Hematopoietic multipotent progenitor cell treated with erythropoietin and hydrocortisone succinate and interleukin-3 and kit ligand, for 4 days (in vitro differentiated cells): ENCODE measurements around the gene ADCY4.

Source experiments
- DNase-seq: peaks from one replicate; pipeline ENCODE4 v3.0.0-alpha.2; 2015

Gene ADCY4

GRCh38 chr14:24293525-24293924 is 41.3 kb downstream of the ADCY4 start:
- no peak for DNase-seq

GRCh38 chr14:24292118-24292807 is 42.6 kb downstream of the ADCY4 start:
- no peak for DNase-seq

DNA sequence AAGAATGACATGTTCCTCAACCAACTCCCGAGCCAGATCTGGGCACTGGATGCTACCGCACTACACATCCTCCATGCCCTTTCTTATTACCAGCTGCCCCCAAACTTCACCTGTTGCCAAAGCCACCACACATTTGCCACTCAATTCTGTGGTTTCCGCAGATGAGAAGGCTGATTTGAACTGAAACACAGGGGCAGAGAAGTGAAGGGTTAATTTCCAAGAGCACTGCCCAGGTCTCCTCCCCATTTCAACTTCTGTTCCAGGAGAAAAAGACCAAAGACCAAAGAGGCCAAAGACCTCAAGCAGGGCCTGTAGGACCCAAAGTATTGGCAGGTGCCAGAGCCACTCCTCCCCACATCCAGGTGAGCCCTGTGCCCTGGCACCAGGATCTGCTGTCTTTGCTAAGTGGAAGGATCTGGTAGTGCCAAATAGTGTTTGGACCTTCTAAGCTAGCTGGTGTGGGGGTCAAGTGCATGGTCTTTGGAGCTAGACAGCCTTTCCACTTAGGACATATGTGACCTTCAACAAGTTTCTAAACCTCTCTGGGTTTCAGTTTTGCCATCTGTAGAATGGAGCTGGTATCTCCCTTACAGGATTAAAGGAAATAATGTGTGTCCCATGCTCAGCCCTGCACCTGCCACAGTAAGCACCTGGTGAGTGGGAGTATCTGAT is 43.3 kb downstream of the ADCY4 start:
- no peak for DNase-seq

GRCh38 chr14:24290746-24291145 is 44.1 kb downstream of the ADCY4 start:
- no peak for DNase-seq

GRCh38 chr14:24289649-24290280 is 45.1 kb downstream of the ADCY4 start:
- peak; percentile 25 for DNase-seq

GRCh38 chr14:24286996-24287395 is 47.9 kb downstream of the ADCY4 start:
- DNase-seq, result no peak

- DNase-seq, result no peak
These were observed 49.5 kb downstream of the ADCY4 start for GRCh38 chr14:24285351-24285750.

- DNase-seq, result no peak
These were observed 50.3 kb downstream of the ADCY4 start for GRCh38 chr14:24284501-24285035.

GRCh38 chr14:24283796-24284460 is 50.9 kb downstream of the ADCY4 start:
- no peak for DNase-seq

GRCh38 chr14:24282736-24283135 is 52.1 kb downstream of the ADCY4 start:
- DNase-seq, result no peak

DNA sequence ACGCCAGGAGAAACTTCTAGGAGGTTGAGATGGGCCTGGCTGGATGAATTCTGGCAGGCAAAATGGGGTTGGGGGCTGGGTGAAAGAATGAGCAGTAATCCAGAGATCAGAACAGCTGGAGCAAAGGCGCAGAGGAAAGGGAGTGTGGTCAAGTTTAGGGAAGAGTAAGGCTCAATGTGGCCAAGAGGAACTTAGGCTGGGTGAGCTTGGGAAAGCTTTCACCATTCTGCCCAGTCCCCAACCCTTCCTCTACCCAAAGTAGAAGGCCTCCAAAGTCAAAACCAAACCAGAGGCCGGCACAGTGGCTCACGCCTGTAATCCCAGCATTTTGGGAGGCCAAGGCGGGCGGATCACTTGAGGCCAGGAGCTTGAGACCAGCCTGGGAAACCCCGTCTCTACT is 53.2 kb downstream of the ADCY4 start:
- DNase-seq, result no peak

DNA sequence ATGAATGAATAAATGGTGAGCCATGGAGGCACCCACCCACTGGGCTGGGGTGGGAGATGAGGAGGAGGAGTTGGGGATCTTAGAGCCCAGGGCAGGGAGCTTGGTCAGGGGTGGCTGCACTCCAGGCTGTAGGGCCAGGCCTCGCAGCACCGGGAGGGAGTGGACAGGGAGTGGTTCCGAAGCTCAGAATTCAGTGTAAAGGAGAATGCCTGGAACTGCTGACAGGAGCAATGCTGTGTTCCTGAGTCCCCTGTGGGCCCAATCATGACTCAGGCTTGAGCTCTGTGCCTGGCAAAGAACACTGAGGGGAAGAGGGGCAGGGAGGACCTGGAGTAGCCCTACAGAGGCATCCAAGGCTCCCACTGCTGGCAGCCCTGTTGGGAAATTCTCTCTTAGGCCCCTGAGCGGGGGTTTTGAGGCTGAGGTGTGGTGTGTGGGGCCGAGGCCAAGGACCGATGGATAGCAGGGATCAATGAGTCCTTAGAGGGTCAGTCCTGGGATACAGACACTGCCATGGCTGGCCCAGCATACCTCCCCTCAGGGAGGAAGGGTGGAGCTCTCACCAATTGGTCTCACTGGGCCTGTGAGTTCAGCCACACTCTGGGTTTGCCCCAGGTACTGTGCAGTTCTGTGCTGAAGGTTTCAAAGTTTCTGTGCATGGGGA is 53.9 kb downstream of the ADCY4 start:
- no peak for DNase-seq

- peak; percentile 91 for DNase-seq
These were observed 55.3 kb downstream of the ADCY4 start for GRCh38 chr14:24279301-24280186.

DNA sequence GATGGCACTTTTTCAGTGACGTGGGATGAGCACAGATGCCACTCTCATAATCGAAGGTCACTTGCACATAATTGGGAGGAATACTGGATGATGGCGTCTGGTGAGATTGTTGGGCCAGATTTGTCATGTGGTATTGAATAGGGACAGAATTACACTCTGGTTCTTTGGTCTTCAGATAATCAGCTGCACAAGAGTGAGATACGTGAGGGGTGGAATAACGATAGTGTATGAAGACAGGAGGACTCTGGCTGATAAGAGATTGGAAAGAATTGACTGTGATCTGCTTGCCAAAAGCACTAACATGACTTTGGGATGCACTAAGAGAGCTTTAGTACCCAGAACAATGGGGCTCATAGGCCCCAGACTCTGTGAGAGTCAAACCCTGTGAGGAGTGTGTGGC is 56.4 kb downstream of the ADCY4 start:
- DNase-seq, result peak; percentile 41

DNA sequence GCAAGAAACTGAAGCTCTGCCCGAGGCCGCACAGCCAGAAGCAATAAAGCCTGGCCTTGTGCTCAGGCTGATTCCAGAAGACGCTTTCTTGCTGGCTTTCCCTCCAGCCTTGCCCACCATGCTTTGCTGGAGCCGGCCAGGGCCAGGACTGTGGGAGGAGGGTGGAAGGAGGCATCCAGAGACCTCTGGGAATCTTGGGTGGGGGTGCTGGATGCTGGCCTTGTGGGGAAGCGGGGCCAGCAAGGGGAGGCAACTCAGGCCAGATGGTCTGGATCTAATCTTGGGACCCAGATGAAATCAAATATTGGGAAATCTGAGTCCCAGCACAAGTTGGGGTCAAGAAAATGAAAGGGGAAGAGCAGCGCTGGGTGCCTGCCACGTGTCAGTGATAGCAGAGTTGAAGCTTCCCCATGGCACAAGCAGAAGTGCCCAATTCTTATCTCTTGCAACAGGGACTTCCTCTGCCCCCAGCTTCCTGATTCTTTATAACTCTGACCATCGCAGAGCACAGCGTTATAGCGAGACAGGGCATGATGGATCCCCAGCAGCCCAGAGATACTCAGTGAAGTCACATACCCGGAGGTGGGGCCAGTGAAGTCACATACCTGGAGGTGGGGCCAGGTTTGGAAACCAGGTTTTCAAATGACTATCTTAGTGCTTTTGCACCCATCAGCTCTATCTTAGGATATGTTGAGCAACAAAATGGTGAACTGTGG is 57.1 kb downstream of the ADCY4 start:
- DNase-seq, result peak; percentile 95

DNA sequence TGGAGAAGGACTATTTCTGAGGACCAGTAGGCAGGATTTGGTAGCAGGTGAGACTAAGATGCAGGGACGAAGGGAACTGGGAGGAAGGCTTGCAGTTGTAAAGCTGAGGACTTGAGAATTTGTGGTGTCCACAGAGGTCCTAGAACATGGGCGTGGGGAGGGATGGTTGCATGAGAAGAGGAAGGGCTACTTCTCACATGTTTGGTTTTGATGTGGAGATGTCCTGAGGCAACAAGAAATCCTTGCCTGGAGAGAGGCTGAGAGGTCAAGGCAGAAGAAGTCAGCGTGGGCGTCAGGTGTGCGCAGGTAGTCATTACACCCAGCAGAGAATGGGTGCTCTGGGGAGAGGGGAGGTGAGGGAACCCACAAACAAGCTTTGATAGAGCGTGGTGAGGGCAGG is 57.8 kb downstream of the ADCY4 start:
- DNase-seq, result no peak

DNA sequence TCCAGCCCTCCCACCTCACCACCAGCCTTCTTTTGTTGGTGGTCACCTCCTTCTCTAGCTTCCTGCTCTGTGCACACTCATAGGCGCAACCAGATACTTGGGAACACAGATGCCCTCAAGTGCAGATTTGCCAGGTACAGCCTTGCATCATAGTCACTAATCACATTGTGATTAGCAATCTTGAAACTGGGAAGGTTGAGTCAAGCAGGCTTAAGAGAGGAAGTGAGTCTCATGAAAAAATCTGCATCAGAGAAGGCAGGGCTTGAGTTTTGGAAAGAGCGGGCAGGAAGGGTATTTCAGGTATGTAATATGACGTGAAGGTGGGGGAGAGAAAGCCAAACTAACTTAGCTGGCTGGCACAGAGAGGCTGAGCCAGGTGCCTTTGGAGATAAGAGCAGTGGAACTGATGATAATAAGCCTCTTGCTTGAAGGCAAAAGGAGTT is 60.7 kb downstream of the ADCY4 start:
- DNase-seq, result peak; percentile 59

DNA sequence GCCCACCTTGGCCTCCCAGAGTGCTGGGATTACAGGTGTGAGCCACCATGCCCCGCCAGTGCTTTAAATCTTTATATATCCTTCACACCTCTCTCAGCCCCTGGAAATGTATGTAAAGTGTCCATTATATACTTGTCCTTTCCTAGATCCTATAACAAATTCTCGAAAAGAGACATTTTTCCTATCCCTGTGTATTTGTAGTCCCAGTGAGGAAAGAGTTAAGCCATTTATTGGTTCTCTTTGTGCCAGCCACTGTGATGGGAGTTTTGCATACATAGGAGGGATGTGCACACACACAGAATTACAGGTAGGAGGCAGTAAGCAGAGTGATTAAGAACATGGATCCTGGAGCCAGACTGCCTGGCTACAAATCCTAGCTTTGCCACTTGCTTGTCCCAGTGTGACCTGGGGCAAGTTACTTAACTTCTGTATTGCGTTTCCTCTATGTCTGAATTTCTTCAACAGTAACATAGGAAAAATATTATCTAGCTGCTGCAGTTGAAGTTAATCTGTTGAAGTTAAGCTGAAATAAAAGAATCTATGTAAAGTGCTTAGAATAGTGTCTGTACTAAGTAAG is 61.4 kb downstream of the ADCY4 start:
- DNase-seq, result peak; percentile 24

DNA sequence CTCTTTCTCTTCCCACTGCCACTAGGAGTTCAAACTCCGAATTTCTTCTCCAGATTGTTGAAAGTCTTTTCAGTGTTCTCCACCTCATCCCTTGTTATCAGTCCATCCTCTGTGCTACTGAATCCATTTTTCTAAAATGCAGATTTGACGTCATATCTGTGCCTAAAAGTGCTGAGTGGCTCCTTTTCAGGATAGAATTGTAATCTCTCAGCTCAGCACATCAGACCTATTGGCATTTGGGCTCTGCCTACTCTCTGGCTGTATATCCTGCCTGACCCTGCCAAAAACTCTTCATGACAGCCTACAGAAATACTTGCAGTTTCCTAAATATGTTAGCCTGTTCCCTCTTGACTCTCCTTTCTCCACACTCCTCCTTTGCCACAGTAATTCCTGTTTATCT is 62.4 kb downstream of the ADCY4 start:
- DNase-seq, result no peak

GRCh38 chr14:24271834-24272263 is 63.0 kb downstream of the ADCY4 start:
- DNase-seq, result no peak
